ENCODE results near the gene SHANK1.

SHANK1 gene

DNA sequence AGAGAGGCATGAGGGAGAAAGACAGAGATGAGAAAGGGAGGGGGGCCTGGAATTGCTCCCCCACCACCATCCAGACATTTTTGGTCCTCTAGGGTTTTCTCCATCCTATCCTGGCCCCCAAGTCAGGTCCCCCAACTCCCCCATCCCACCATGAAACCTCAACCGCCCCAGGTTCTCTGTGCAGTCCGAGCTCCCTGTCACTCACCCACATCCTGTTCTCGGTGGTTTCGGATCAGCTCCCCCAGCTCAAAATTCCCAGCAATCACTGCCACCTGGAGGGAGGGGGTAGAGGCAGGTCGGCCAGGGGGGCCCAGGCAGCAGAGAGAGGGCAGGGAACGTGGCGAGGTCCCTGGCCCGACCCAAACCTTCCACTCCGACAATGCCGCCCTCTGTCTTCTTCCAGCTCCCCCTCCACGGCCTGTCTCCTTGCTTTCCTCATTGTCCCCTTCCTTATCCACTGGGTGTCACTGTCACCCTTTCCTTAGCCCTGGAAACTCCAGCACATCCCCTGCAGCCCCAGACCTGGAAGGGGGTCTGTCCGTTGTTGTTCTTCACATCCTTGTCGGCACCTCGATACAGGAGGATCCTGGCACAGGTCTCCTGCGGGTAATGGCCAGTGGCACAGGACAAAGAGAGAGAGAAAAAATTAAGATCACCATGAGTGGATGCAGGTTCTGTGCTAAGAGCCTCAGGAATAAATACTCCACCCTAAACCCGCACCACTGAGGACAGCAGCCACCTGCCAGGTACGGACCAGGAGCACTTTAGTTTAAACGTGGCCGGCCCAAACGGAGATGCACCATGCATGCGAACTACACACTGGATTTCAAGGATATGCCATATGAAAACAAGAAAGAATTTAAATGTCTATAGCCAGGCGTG is 15.4 kb downstream of the SHANK1 start:
- FAIRE-seq (no peak), DNase-seq (ENCODE audit: insufficient read length, low spot score) (no peak)
- TF ChIP-seq PAX5 (IDR thresholded peaks at IDR 0.05; ENCODE audit: insufficient read depth, low read length, severe bottlenecking): no peak
- no peak for TF ChIP-seq TAF1 (IDR thresholded peaks at IDR 0.05; ENCODE audit: low read depth, low read length)
- no peak for TF ChIP-seq POLR2AphosphoS5 (IDR thresholded peaks at IDR 0.05; ENCODE audit: low read depth, low read length)
- no peak for TF ChIP-seq POU2F2 (IDR thresholded peaks at IDR 0.05; ENCODE audit: low read depth, low read length)
- TF ChIP-seq SPI1 (IDR thresholded peaks at IDR 0.05; ENCODE audit: low read depth, low read length): no peak
- TF ChIP-seq POLR2A (IDR thresholded peaks at IDR 0.05; ENCODE audit: low read depth, low read length): no peak

DNA sequence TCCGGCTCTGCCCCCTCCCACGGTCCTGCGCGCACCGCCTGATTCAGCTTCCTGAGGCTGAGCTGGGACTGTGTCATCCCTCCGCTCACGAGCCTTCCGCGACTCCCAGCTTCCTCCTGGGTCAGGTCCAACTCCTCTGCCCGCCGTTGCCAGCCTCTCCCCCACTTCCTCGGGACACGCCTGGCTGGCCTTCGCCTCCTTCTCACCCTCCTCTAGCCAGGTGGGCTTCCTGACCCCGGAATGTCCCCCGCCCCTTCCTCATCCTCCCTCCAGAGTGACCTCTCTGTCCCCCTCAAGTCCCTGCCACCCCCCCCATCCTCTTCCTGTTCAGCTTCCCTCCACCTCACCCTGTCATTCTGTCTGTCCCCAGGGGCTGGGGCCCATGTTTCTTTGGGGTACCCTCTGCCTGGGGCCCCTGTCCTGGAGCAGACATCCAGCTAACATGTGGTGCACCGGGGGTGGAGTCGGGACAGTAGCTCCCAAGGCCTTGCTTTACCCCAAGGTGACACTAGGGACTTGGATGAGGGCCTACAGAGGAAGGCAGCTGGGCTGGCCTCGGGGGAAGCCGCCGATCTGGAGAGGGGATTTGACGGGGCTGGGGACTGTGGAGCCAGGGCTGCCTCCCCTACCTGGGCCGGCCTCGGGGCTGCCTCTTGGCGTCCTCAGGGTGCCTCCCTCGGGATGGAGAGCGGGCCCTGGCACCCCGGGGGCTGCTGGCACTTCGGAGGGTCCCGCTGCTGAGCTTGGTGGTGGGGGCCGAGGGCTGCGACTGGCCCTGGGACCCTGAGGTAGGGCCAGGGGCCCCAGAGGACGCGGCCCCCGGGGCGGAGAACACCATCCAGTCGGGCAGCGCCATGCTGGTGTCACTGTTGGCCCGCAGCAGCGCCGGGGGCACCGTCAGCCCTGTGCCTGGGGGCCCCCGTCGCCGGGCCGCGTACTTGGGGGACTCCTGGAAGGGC is 16.5 kb downstream of the SHANK1 start:
- DNase-seq (ENCODE audit: insufficient read length, low spot score) (no peak), FAIRE-seq (no peak)
- TF ChIP-seq POLR2AphosphoS5 (IDR thresholded peaks at IDR 0.05; ENCODE audit: low read depth, low read length) (no peak), TAF1 (IDR thresholded peaks at IDR 0.05; ENCODE audit: low read depth, low read length) (no peak), POLR2A (IDR thresholded peaks at IDR 0.05; ENCODE audit: low read depth, low read length) (no peak), POU2F2 (IDR thresholded peaks at IDR 0.05; ENCODE audit: low read depth, low read length) (no peak), PAX5 (IDR thresholded peaks at IDR 0.05; ENCODE audit: insufficient read depth, low read length, severe bottlenecking) (no peak), SPI1 (IDR thresholded peaks at IDR 0.05; ENCODE audit: low read depth, low read length) (no peak)

DNA sequence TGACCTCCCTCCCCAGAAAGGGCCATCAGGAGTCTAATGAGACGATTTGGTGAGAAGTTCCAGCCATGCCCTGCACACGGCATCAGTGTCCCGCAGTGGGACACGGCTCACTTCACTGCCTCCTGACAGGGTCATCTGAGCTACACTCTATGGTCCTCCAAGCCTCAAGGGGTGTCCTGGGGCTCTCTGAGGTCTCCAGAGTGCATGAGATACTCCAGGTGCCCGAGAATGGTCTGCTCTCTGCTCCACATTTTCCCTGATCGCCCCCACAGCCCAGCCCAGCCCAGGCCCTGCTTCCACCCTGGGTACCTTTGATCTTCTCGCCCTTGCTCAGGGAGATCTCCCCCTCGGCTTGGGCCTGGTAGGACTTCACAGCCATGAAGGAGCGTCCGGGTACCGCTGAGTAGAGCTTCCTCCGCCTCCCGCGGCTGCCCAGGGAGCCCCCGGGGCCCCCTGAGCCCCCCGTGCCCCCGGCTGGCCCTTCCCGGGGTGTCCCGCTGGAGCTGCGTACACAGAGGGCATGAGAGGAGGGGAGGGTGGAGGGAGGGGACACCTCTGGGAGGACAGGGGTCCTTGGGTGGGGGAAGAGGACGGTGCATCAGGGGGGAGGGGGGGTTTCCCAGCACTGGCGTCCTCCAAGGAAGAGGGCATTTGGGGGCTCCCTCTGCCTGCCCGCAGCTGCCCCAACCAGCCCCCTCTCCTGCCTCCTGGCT is 17.3 kb downstream of the SHANK1 start:
- FAIRE-seq: no peak
- TF ChIP-seq PAX5 (IDR thresholded peaks at IDR 0.05; ENCODE audit: insufficient read depth, low read length, severe bottlenecking) (no peak), POLR2A (IDR thresholded peaks at IDR 0.05; ENCODE audit: low read depth, low read length) (no peak), SPI1 (IDR thresholded peaks at IDR 0.05; ENCODE audit: low read depth, low read length) (no peak), POLR2AphosphoS5 (IDR thresholded peaks at IDR 0.05; ENCODE audit: low read depth, low read length) (no peak), POU2F2 (IDR thresholded peaks at IDR 0.05; ENCODE audit: low read depth, low read length) (no peak), TAF1 (IDR thresholded peaks at IDR 0.05; ENCODE audit: low read depth, low read length) (no peak)
- no peak for DNase-seq (ENCODE audit: insufficient read length, low spot score)

DNA sequence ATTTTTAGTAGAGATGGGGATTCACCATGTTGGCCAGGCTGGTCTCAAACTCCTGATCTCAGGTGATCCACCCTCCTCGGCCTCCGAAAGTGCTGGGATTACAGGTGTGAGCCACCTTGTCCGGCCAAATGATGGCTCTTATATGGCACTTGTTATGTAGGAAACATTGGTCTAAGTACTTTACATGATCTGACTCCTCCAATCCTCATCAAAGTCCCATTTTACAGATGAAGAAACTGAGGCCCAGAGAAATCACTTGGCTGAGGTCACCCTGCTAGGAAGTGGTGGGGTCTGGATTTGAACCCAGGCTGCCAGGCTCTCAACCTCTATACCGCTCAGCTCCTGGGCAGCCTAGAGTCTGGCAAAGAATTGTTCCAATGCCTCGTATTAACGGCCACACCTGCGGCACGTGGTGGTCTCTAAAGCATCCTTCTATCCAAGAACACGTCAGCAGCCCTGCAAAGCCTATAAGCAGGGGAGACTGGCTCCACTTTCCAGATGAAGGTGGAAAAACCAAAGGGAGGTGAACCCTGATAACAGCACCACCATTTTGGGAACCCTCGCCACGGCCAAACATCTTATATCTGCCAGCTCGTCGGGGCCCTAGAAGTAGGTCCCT is 18.1 kb downstream of the SHANK1 start:
- no peak for TF ChIP-seq TAF1 (IDR thresholded peaks at IDR 0.05; ENCODE audit: low read depth, low read length)
- no peak for TF ChIP-seq POLR2A (IDR thresholded peaks at IDR 0.05; ENCODE audit: low read depth, low read length)
- TF ChIP-seq POLR2AphosphoS5 (IDR thresholded peaks at IDR 0.05; ENCODE audit: low read depth, low read length): no peak
- no peak for TF ChIP-seq POU2F2 (IDR thresholded peaks at IDR 0.05; ENCODE audit: low read depth, low read length)
- no peak for TF ChIP-seq PAX5 (IDR thresholded peaks at IDR 0.05; ENCODE audit: insufficient read depth, low read length, severe bottlenecking)
- DNase-seq (ENCODE audit: insufficient read length, low spot score) (no peak), FAIRE-seq (no peak)

DNA sequence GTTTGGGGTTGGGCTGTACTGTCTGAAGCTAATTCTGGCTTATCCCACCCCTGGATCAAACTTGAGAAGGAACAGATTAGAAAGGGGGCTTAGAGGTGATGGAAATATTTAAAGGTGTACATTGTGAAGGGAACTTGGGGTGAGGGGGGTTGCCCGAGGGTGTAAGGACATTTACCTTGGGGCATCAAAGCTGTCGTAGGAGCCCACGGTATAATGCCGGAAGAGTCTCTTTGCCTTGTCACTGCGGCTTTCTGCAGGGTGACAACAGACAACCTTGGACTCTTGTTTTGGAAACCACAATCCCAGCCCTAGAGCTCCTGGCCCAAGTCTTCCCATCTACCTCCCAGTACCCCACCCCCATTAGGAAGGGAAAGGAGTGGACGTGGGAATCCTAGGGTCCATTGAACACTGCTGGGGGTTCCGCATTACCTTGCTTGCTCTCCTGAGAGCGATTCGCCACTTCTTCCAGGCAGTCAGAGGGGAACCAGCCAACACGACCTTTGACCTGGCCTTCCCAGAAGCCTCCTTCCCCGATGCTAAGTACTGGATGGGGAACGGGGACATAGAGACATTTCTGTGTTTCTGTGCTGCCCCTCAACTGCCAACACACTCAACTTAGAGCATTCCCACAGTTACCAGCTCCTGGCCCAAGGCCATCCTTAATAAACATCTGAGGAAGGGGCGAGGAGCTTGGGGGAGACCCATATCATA is 22.0 kb downstream of the SHANK1 start:
- no peak for FAIRE-seq
- TF ChIP-seq PAX5 (IDR thresholded peaks at IDR 0.05; ENCODE audit: insufficient read depth, low read length, severe bottlenecking) (no peak), POU2F2 (IDR thresholded peaks at IDR 0.05; ENCODE audit: low read depth, low read length) (no peak), POLR2A (IDR thresholded peaks at IDR 0.05; ENCODE audit: low read depth, low read length) (no peak), SPI1 (IDR thresholded peaks at IDR 0.05; ENCODE audit: low read depth, low read length) (no peak), POLR2AphosphoS5 (IDR thresholded peaks at IDR 0.05; ENCODE audit: low read depth, low read length) (no peak), TAF1 (IDR thresholded peaks at IDR 0.05; ENCODE audit: low read depth, low read length) (no peak)

DNA sequence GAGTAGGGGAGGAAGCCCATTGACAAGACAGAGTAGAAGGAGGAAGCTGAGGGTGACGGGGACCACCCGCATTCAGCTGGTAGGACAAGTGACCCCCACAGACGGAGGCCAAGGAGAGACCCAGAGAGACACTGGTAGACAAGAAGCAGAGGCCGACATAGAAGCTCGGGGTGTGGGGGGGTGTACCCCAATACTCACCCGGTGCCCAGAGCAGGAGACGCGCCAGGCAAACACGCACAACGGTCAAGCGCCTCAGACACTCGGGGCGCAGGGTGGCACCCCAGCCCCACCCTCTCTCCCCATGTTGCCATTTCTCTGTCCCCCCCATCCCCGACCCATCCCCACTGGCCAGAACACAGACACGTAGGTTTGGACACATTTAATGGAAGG is 23.5 kb downstream of the SHANK1 start:
- no peak for DNase-seq (ENCODE audit: insufficient read length, low spot score)
- TF ChIP-seq POU2F2 (IDR thresholded peaks at IDR 0.05; ENCODE audit: low read depth, low read length) (no peak), POLR2A (IDR thresholded peaks at IDR 0.05; ENCODE audit: low read depth, low read length) (no peak), TAF1 (IDR thresholded peaks at IDR 0.05; ENCODE audit: low read depth, low read length) (no peak), PAX5 (IDR thresholded peaks at IDR 0.05; ENCODE audit: insufficient read depth, low read length, severe bottlenecking) (no peak), POLR2AphosphoS5 (IDR thresholded peaks at IDR 0.05; ENCODE audit: low read depth, low read length) (no peak), SPI1 (IDR thresholded peaks at IDR 0.05; ENCODE audit: low read depth, low read length) (no peak)
- no peak for FAIRE-seq

More for the DNA sequence above, 22.0 kb downstream of the SHANK1 start:
- DNase-seq (ENCODE audit: insufficient read length, low spot score): no peak

DNA sequence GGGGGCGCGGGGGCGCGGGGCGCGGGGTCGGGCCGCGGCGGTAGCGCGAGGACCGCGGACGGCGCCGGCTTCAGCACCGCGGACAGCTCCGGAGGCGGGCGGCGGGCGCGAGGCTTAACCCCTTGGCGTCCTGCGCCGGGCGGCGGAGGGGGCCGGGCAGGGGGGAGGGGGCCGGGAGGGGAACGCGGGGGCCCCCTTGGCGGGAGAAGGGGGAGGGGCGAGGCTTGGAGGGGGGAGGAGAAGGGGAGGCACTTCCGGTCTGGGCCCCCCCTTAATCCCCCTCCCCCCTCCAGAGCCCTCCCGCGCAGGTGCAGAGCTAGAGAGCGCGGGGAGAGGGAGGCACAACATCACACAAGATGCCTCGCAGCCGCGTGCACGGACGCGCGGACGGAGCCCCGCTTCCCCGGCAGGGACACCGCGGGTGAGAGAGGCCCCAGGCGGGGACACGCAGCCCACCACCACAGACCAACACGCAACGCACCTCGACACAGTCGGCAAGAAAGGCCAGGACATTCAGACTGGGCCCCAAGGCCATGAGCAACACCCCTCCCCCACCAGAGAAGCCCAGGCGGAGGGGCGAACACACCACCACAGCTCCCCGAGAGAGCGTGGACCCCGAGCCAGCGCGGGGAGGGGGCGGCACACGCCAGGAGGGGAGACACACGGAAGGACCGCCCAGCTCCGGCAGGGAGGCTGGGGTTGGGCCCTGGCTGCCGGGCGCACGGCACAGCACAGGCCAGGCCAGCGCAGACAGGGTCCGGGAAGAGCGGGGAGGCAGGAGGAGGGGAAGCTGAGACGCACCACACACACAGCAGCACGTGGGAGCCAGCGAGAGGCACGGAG is 24.1 kb downstream of the SHANK1 start:
- no peak for FAIRE-seq
- TF ChIP-seq POLR2A (IDR thresholded peaks at IDR 0.05; ENCODE audit: low read depth, low read length) (no peak), POU2F2 (IDR thresholded peaks at IDR 0.05; ENCODE audit: low read depth, low read length) (no peak), TAF1 (IDR thresholded peaks at IDR 0.05; ENCODE audit: low read depth, low read length) (no peak), SPI1 (IDR thresholded peaks at IDR 0.05; ENCODE audit: low read depth, low read length) (no peak), PAX5 (IDR thresholded peaks at IDR 0.05; ENCODE audit: insufficient read depth, low read length, severe bottlenecking) (no peak), POLR2AphosphoS5 (IDR thresholded peaks at IDR 0.05; ENCODE audit: low read depth, low read length) (no peak)
- no peak for DNase-seq (ENCODE audit: insufficient read length, low spot score)

Measured in GM12891 (cell line).